Measurements from ENCODE around the gene RFX2.
"Not testable (repeated sequence)": the region's sequence is repeated elsewhere in the genome, so short reads cannot be mapped to it uniquely, and the experiment has no call there.

RFX2 gene

GRCh38 chr19:5988517-5989387, 121.5 kb downstream of the RFX2 start:
- FAIRE-seq (no peak), DNase-seq (ENCODE audit: insufficient read length) (no peak)
- TF ChIP-seq TAF1 (IDR thresholded peaks at IDR 0.05; ENCODE audit: borderline replicate concordance, low read depth, low read length) (no peak), POLR2AphosphoS5 (IDR thresholded peaks at IDR 0.05; ENCODE audit: low read depth, low read length) (no peak), POLR2A (IDR thresholded peaks at IDR 0.05; ENCODE audit: low read depth, low read length) (no peak)

GRCh38 chr19:5987077-5987818, 123.1 kb downstream of the RFX2 start:
- DNase-seq (ENCODE audit: insufficient read length) (peak; percentile 58), FAIRE-seq (peak; percentile 94)
- TF ChIP-seq POLR2A (IDR thresholded peaks at IDR 0.05; ENCODE audit: low read depth, low read length) (no peak), POLR2AphosphoS5 (IDR thresholded peaks at IDR 0.05; ENCODE audit: low read depth, low read length) (no peak), TAF1 (IDR thresholded peaks at IDR 0.05; ENCODE audit: borderline replicate concordance, low read depth, low read length) (no peak)

GRCh38 chr19:5985837-5986236, 124.5 kb downstream of the RFX2 start:
- not testable (repeated sequence) for FAIRE-seq; DNase-seq (ENCODE audit: insufficient read length)

GRCh38 chr19:5985098-5985783, 125.1 kb downstream of the RFX2 start:
- DNase-seq (ENCODE audit: insufficient read length): no peak
- TF ChIP-seq POLR2A (IDR thresholded peaks at IDR 0.05; ENCODE audit: low read depth, low read length) (no peak), TAF1 (IDR thresholded peaks at IDR 0.05; ENCODE audit: borderline replicate concordance, low read depth, low read length) (no peak), POLR2AphosphoS5 (IDR thresholded peaks at IDR 0.05; ENCODE audit: low read depth, low read length) (no peak)
- no peak for FAIRE-seq

- TF ChIP-seq POLR2A (IDR thresholded peaks at IDR 0.05; ENCODE audit: low read depth, low read length): no peak
- no peak for TF ChIP-seq TAF1 (IDR thresholded peaks at IDR 0.05; ENCODE audit: borderline replicate concordance, low read depth, low read length)
- TF ChIP-seq POLR2AphosphoS5 (IDR thresholded peaks at IDR 0.05; ENCODE audit: low read depth, low read length): no peak
- FAIRE-seq (no peak), DNase-seq (ENCODE audit: insufficient read length) (no peak)
Measured at GRCh38 chr19:5984600-5984999, 125.7 kb downstream of the RFX2 start.

- no peak for DNase-seq (ENCODE audit: insufficient read length)
- TF ChIP-seq POLR2A (IDR thresholded peaks at IDR 0.05; ENCODE audit: low read depth, low read length): no peak
- no peak for TF ChIP-seq POLR2AphosphoS5 (IDR thresholded peaks at IDR 0.05; ENCODE audit: low read depth, low read length)
- no peak for TF ChIP-seq TAF1 (IDR thresholded peaks at IDR 0.05; ENCODE audit: borderline replicate concordance, low read depth, low read length)
- FAIRE-seq: no peak
Measured at GRCh38 chr19:5983367-5983955, 126.8 kb downstream of the RFX2 start.

GRCh38 chr19:5978606-5979552, 131.4 kb downstream of the RFX2 start:
- FAIRE-seq: no peak
- TF ChIP-seq POLR2A (IDR thresholded peaks at IDR 0.05; ENCODE audit: low read depth, low read length) (no peak), POLR2AphosphoS5 (IDR thresholded peaks at IDR 0.05; ENCODE audit: low read depth, low read length) (no peak), TAF1 (IDR thresholded peaks at IDR 0.05; ENCODE audit: borderline replicate concordance, low read depth, low read length) (no peak)
- DNase-seq (ENCODE audit: insufficient read length): no peak

GRCh38 chr19:5977785-5978605, 132.3 kb downstream of the RFX2 start, which contains the start of gene RANBP3:
Gene RANBP3, minus strand, starts transcription at chr19:5978140. Its CDS starts 58 bp downstream, at chr19:5978082.
- peak; percentile 99 for FAIRE-seq
- DNase-seq (ENCODE audit: insufficient read length): peak; percentile 99

GRCh38 chr19:5977222-5977784, 133.0 kb downstream of the RFX2 start:
- TF ChIP-seq POLR2AphosphoS5 (IDR thresholded peaks at IDR 0.05; ENCODE audit: low read depth, low read length) (no peak), TAF1 (IDR thresholded peaks at IDR 0.05; ENCODE audit: borderline replicate concordance, low read depth, low read length) (no peak), POLR2A (IDR thresholded peaks at IDR 0.05; ENCODE audit: low read depth, low read length) (no peak)
- no peak for DNase-seq (ENCODE audit: insufficient read length)
- peak; percentile 48 for FAIRE-seq

More at GRCh38 chr19:5977785-5978605, 132.3 kb downstream of the RFX2 start, which contains the start of gene RANBP3:
- TF ChIP-seq TAF1 (IDR thresholded peaks at IDR 0.05; ENCODE audit: borderline replicate concordance, low read depth, low read length): peak; percentile 98
- peak; percentile 86; the same call in 1 of the 2 replicates for TF ChIP-seq POLR2A (IDR thresholded peaks at IDR 0.05; ENCODE audit: low read depth, low read length)
- TF ChIP-seq POLR2AphosphoS5 (IDR thresholded peaks at IDR 0.05; ENCODE audit: low read depth, low read length): peak; percentile 62
